GM20000 (cell line): ENCODE measurements around the gene ZNF521.

Experiments
- DNase-seq: peaks from one replicate; pipeline ENCODE4 v3.0.0; 2012; ENCODE audit warnings: low spot score
- CTCF ChIP-seq: IDR thresholded peaks from 2 replicates; pipeline ENCODE4 v1.5.1; 2012; ENCODE audit warnings: mild to moderate bottlenecking, control low read depth; ENCODE audit errors: extremely low read depth, missing control alignments

The ZNF521 gene

GRCh38 chr18:25314838-25315190 lies 37.2 kb downstream of the ZNF521 start:
- DNase-seq: no peak
- TF ChIP-seq CTCF: no peak

GRCh38 chr18:25314151-25314837 lies 37.7 kb downstream of the ZNF521 start:
- no peak for TF ChIP-seq CTCF
- DNase-seq: no peak

- DNase-seq: no peak
- TF ChIP-seq CTCF: no peak
Observed at GRCh38 chr18:25313268-25313667, 38.7 kb downstream of the ZNF521 start.

- DNase-seq: no peak
- no peak for TF ChIP-seq CTCF
Observed at GRCh38 chr18:25310045-25310444, 41.9 kb downstream of the ZNF521 start.

GRCh38 chr18:25308381-25308780 lies 43.6 kb downstream of the ZNF521 start:
- no peak for TF ChIP-seq CTCF
- no peak for DNase-seq

- DNase-seq: no peak
- no peak for TF ChIP-seq CTCF
Observed at GRCh38 chr18:25307192-25307591, 44.8 kb downstream of the ZNF521 start.

- TF ChIP-seq CTCF: no peak
- no peak for DNase-seq
Observed at GRCh38 chr18:25306671-25307070, 45.3 kb downstream of the ZNF521 start.
